Osteocyte (in vitro differentiated cells): ENCODE measurements around the gene ECEL1. TPM values are rescaled to one million over a fixed set of nuclear protein-coding genes. Genes with fewer than 3 reads are reported as not detected.
"Not testable (repeated sequence)": the region's sequence is repeated elsewhere in the genome, so short reads cannot be mapped to it uniquely, and the experiment has no call there.

ENCODE experiments used
- DNase-seq: peaks from one replicate; pipeline ENCODE4 v3.0.0; 2021; ENCODE audit warnings: mixed read lengths; ENCODE audit not compliant: unreplicated experiment; ENCODE audit errors: extremely low spot score
- H3K27ac Mint-ChIP-seq: one replicate; pipeline ENCODE4 v1.8.0; 2021; ENCODE audit warnings: mild to moderate bottlenecking, mixed read lengths; ENCODE audit not compliant: unreplicated experiment
- H3K27me3 Mint-ChIP-seq: one replicate; pipeline ENCODE4 v1.8.0; 2021; ENCODE audit warnings: mixed read lengths; ENCODE audit not compliant: unreplicated experiment
- H3K36me3 Mint-ChIP-seq: one replicate; pipeline ENCODE4 v1.8.0; 2021; ENCODE audit warnings: mixed read lengths; ENCODE audit not compliant: unreplicated experiment
- H3K4me1 Mint-ChIP-seq: one replicate; pipeline ENCODE4 v1.8.0; 2021; ENCODE audit warnings: mixed read lengths; ENCODE audit not compliant: unreplicated experiment
- H3K4me3 Mint-ChIP-seq: one replicate; pipeline ENCODE4 v1.8.0; 2021; ENCODE audit warnings: mild to moderate bottlenecking, moderate library complexity, mixed read lengths; ENCODE audit not compliant: unreplicated experiment
- H3K9me3 Mint-ChIP-seq: one replicate; pipeline ENCODE4 v1.8.0; 2021; ENCODE audit warnings: mixed read lengths; ENCODE audit not compliant: unreplicated experiment
- CTCF ChIP-seq: fragments of 200-600 bp; sonication (generic); IDR thresholded peaks from 2 replicates; pipeline ENCODE4 v1.5.0; 2021; ENCODE audit warnings: antibody characterized with exemption, mild to moderate bottlenecking, moderate library complexity
- total RNA-seq: library from RNA; stranded (reverse); gene quantifications from 2 replicates; pipeline ENCODE4 v1.2.1, GENCODE V29; 2021

ECEL1 gene
- total RNA-seq, 1 donor from 2014 or later: 0.13 TPM

- peaks cover 4% of the 10 kb centered on the region for H3K27me3 Mint-ChIP-seq
- no peak for TF ChIP-seq CTCF
- no peaks in the 10 kb centered on the region for H3K9me3 Mint-ChIP-seq
- H3K4me1 Mint-ChIP-seq: no peaks in the 10 kb centered on the region
- no peaks in the 10 kb centered on the region for H3K36me3 Mint-ChIP-seq
- H3K4me3 Mint-ChIP-seq: no peak overlapping the region
- no peak overlapping the region for H3K27ac Mint-ChIP-seq
- no peak for DNase-seq
Observed at GRCh38 chr2:232434091-232434490, 53.5 kb downstream of the ECEL1 start.

- not testable (repeated sequence) for H3K27ac Mint-ChIP-seq, H3K9me3 Mint-ChIP-seq, H3K36me3 Mint-ChIP-seq, H3K4me1 Mint-ChIP-seq, H3K4me3 Mint-ChIP-seq, H3K27me3 Mint-ChIP-seq, DNase-seq
Observed at GRCh38 chr2:232433622-232434021, 54.0 kb downstream of the ECEL1 start.

- Mint-ChIP-seq H3K27ac (no peak overlapping the region), H3K27me3 (peaks cover 4% of the 10 kb centered on the region), H3K4me3 (no peak overlapping the region), H3K4me1 (no peaks in the 10 kb centered on the region), H3K9me3 (no peaks in the 10 kb centered on the region), H3K36me3 (no peaks in the 10 kb centered on the region)
- TF ChIP-seq CTCF: peak; percentile 14
- DNase-seq: no peak
Observed at GRCh38 chr2:232432598-232433184, 54.9 kb downstream of the ECEL1 start.

- DNase-seq: no peak
- Mint-ChIP-seq H3K4me1 (no peaks in the 10 kb centered on the region), H3K36me3 (no peaks in the 10 kb centered on the region), H3K27ac (no peak overlapping the region), H3K27me3 (peaks cover 4% of the 10 kb centered on the region), H3K9me3 (no peaks in the 10 kb centered on the region), H3K4me3 (no peak overlapping the region)
- no peak for TF ChIP-seq CTCF
Observed at GRCh38 chr2:232431705-232432590, 55.7 kb downstream of the ECEL1 start.

Other genes starting within 250 kb of the ECEL1 start
- not detected in 2 replicates for gene ALPP, start 109.1 kb downstream of the ECEL1 start, total RNA-seq
- not detected in 2 replicates for gene ALPG, start 81.0 kb downstream of the ECEL1 start, total RNA-seq
- gene ALPI, start 31.7 kb downstream of the ECEL1 start, total RNA-seq: not detected in 2 replicates
- not detected in 2 replicates for gene PRSS56, start 32.6 kb upstream of the ECEL1 start, total RNA-seq
- not detected in 2 replicates for gene CHRND, start 38.3 kb upstream of the ECEL1 start, total RNA-seq
- not detected in 2 replicates for gene CHRNG, start 51.9 kb upstream of the ECEL1 start, total RNA-seq
- 6.7 and 8.2 TPM in 2 replicates for gene TIGD1, start 62.7 kb upstream of the ECEL1 start, total RNA-seq
- gene EIF4E2, start 62.9 kb upstream of the ECEL1 start, total RNA-seq: 88.4 and 90.5 TPM in 2 replicates
- gene EFHD1, start 145.8 kb upstream of the ECEL1 start, total RNA-seq: 106 and 114 TPM in 2 replicates
- 63.4 and 66.0 TPM in 2 replicates for gene GIGYF2, start 209.5 kb upstream of the ECEL1 start, total RNA-seq